Spleen (tissue), 11 donors: Measurements from ENCODE around the gene EZH1. TPM values are rescaled to one million over a fixed set of nuclear protein-coding genes. Genes with fewer than 3 reads are reported as not detected.

ENCODE experiments used
- DNase-seq: peaks from one replicate; pipeline ENCODE4 v3.0.0-alpha.2; 2020
- H3K27ac ChIP-seq, 8 donors: fragments of 200-600 bp; sonication (generic) in 7 of 8; 1 replicate in 4 of 8; 2 replicates in 4 of 8; pipeline versions ENCODE4 v1.5.0 to v1.8.0; 2016 to 2021; ENCODE audit warnings: inconsistent platforms in 4 of 8, mild to moderate bottlenecking in 4 of 8, moderate library complexity in 1 of 8
- H3K27me3 ChIP-seq, 7 donors: fragments of 200-600 bp; sonication (generic) in 6 of 7; replicated peaks in 1 of 7; 1 replicate in 4 of 7; 2 replicates in 3 of 7; pipeline versions ENCODE4 v1.5.0 to v1.8.0; 2016 to 2021; ENCODE audit warnings: inconsistent platforms in 3 of 7, mild to moderate bottlenecking in 1 of 7
- H3K36me3 ChIP-seq, 6 donors: fragments of 200-600 bp; sonication (generic) in 5 of 6; 1 replicate in 4 of 6; 2 replicates in 2 of 6; pipeline versions ENCODE4 v1.5.0 to v1.8.0; 2016 to 2021; ENCODE audit warnings: inconsistent platforms in 2 of 6
- H3K4me1 ChIP-seq, 6 donors: fragments of 200-600 bp; sonication (generic) in 5 of 6; 1 replicate in 3 of 6; 2 replicates in 3 of 6; pipeline versions ENCODE4 v1.5.0 to v1.8.0; 2016 to 2021; ENCODE audit warnings: inconsistent platforms in 3 of 6
- H3K4me3 ChIP-seq, 8 donors: fragments of 200-600 bp; sonication (generic) in 7 of 8; 1 replicate in 4 of 8; 2 replicates in 4 of 8; pipeline versions ENCODE4 v1.5.0 to v1.8.0; 2016 to 2021; ENCODE audit warnings: inconsistent platforms in 4 of 8, mild to moderate bottlenecking in 4 of 8, moderate library complexity in 2 of 8
- H3K9me3 ChIP-seq, 8 donors: fragments of 200-600 bp; sonication (generic) in 7 of 8; 1 replicate in 4 of 8; 2 replicates in 4 of 8; pipeline versions ENCODE4 v1.5.0 to v1.8.0; 2016 to 2021; ENCODE audit warnings: inconsistent platforms in 4 of 8
- POLR2A ChIP-seq, 3 donors: fragments of 450-650 bp; IDR thresholded peaks; one replicate each; pipeline ENCODE4 v1.5.1; 2017; ENCODE audit warnings: antibody characterized with exemption in 3 of 3, mild to moderate bottlenecking in 1 of 3
- POLR2AphosphoS5 ChIP-seq, 3 donors: sonication (generic); formaldehyde crosslinking; IDR thresholded peaks; one replicate each; pipeline ENCODE4 v1.5.1; 2017; ENCODE audit warnings: antibody characterized with exemption in 3 of 3
- WGBS, 5 donors: extraction: QIAGEN DNeasy Blood & Tissue Kit in 3 of 5; methylation state at CpG; one replicate each; pipeline versions ENCODE4 v1.1.5 to v1.1.7; 2013 to 2018; 5-methylcytosine and 5-hydroxymethylcytosine counted together
- intact Hi-C: fragments of 100-400 bp; cut with DNase I; formaldehyde crosslinking; loops from one replicate; pipeline ENCODE4 v1.15.0; 2023; ENCODE audit warnings: low total_unique reads
- microRNA-seq, 3 donors: library from miRNA; unstranded; fragments of <30 nt; microRNA quantifications; one replicate each; pipeline versions ENCODE4 to v1.1.0, GENCODE V29; 2019 to 2020
- polyA plus RNA-seq, 3 donors: library from polyadenylated mRNA; stranded (reverse); fragments of 200-250 nt; gene quantifications; one replicate each; pipeline ENCODE4 v1.2.1, GENCODE V29; 2013
- small RNA-seq, 4 donors: library from RNA; depleted of rRNA; stranded (forward); fragments of <200 nt; gene quantifications; one replicate each; pipeline ENCODE3, GENCODE V24; 2016
- total RNA-seq, 7 donors: library from RNA; depleted of rRNA in 3 of 7; stranded (reverse); fragments of >200 nt in 3 of 7; fragmentation: NEBNext Ultra II Directional in 4 of 7; extraction: Animal tissue kit (Norgen Biotek cat#: 25700) in 4 of 7; gene quantifications; one replicate each; pipeline versions ENCODE4 v1.1.0 to v1.2.1, GENCODE V29; 2016 to 2021
- TF ChIP-seq, protein P1 (sequence below), 11 experiments: fragments of 200-600 bp in 7 of 11; fragments of 450-650 bp in 4 of 11; sonication (generic) in 4 of 11; IDR thresholded peaks in 8 of 11; conservative IDR thresholded peaks in 3 of 11; 1 replicate in 7 of 11; 2 replicates in 4 of 11; pipeline versions ENCODE4 v1.4.0 to v1.8.0; 2016 to 2021; ENCODE audit warnings: antibody characterized with exemption in 11 of 11, inconsistent platforms in 4 of 11, mild to moderate bottlenecking in 1 of 11
- donor health status: healthy with polysubstance abuse.
- donor health status: DM: no; HTN: no; CAD: no; lungs with moderate emphysema.
- donor health status: DM: no; HTN: no; CAD: no.
- donor health status: Bipolar disorder and iron deficiency.
- donor health status: healthy.
- donor health status: DM: no; HTN: no; CAD: no.
- donor health status: DM: yes; HTN: yes; CAD: no.

Gene EZH1
- total and polyA plus RNA-seq, 10 donors, result 24.1 to 104 (median 68.0) TPM

DNA sequence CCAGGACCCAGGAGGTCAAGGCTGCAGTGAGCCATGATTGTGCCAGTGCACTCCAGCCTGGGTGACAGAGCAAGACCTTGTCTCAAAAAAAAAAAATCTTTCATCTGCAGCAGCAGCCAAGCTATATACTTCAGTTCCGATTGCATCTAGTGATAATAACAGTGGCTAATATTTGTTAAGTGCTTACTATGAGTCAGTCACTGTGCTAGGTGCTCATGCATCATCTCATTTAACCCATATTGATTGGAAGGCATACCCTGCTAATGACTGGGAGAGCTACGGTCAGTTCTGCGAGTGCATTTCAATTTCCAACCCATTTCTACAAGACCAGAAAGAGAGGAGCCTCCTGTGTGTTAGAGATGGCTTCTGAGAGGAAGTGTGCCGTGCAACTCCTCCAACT lies 93.4 kb downstream of the EZH1 start:
- DNase-seq, result no peak
- H3K27ac ChIP-seq, result no peak overlapping the region
- TF ChIP-seq POLR2AphosphoS5 (IDR thresholded peaks at IDR 0.05), result no peak
- TF ChIP-seq POLR2A (IDR thresholded peaks at IDR 0.05), result no peak
- TF ChIP-seq, protein P1, sequence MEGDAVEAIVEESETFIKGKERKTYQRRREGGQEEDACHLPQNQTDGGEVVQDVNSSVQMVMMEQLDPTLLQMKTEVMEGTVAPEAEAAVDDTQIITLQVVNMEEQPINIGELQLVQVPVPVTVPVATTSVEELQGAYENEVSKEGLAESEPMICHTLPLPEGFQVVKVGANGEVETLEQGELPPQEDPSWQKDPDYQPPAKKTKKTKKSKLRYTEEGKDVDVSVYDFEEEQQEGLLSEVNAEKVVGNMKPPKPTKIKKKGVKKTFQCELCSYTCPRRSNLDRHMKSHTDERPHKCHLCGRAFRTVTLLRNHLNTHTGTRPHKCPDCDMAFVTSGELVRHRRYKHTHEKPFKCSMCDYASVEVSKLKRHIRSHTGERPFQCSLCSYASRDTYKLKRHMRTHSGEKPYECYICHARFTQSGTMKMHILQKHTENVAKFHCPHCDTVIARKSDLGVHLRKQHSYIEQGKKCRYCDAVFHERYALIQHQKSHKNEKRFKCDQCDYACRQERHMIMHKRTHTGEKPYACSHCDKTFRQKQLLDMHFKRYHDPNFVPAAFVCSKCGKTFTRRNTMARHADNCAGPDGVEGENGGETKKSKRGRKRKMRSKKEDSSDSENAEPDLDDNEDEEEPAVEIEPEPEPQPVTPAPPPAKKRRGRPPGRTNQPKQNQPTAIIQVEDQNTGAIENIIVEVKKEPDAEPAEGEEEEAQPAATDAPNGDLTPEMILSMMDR (IDR thresholded peaks at IDR 0.05 in 8 of 11, conservative IDR thresholded peaks at IDR 0.05 in 3 of 11), result no peak
- intact Hi-C loops, result no loop called here
- no peaks in the 10 kb centered on the region for H3K36me3 ChIP-seq
- H3K4me1 ChIP-seq, result peaks cover 0 to 20% (median 7%) of the 10 kb centered on the region in 6 donors
- no peaks in the 10 kb centered on the region for H3K9me3 ChIP-seq
- 70 to 79% (median 75%) methylated on average over 4 of the region's 4 CpGs for WGBS, 5 donors
- H3K27me3 ChIP-seq, result peaks cover 0 to 27% (median 11%) of the 10 kb centered on the region in 7 donors
- no peak overlapping the region for H3K4me3 ChIP-seq

Small RNAs within 50 kb of the gene (microRNA-seq; reads per million reads assigned to microRNA genes)
- 0.72 to 1.4 (median 1.4) reads per million in 3 donors for gene MIR6780A

Small RNAs within 50 kb of the gene (small RNA-seq; reads per million reads assigned to genes)
- gene HMGN2P15 (0 to 0.12 (median 0) reads per million in 4 donors), gene MIR6780A (0 to 0.48 (median 0.18) reads per million in 4 donors)

Other genes starting within 250 kb of the EZH1 start
- gene NAGLU, start 208.8 kb downstream of the EZH1 start, total RNA-seq, result 10 to 100 TPM; 32.5 to 61.0 (median 48.9) TPM
- 10 to 100 TPM; 27.3 to 55.2 (median 49.8) TPM for gene NAGLU, start 208.8 kb downstream of the EZH1 start, polyA plus RNA-seq
- 1 to 10 TPM in 2 of 7 donors, under 1 TPM in 5; 0.54 to 1.6 (median 0.79) TPM for gene HSD17B1, start 192.1 kb downstream of the EZH1 start, total RNA-seq
- 1 to 10 TPM; 2.9 to 5.5 (median 3.5) TPM for gene HSD17B1, start 192.1 kb downstream of the EZH1 start, polyA plus RNA-seq
- 10 to 100 TPM; 32.5 to 68.6 (median 66.5) TPM for gene COASY, start 182.9 kb downstream of the EZH1 start, total RNA-seq
- gene COASY, start 182.9 kb downstream of the EZH1 start, polyA plus RNA-seq, result 100 to 1,000 TPM in 1 of 3 donors, 10 to 100 TPM in 2; 50.0 to 104 (median 80.6) TPM
- gene MLX, start 177.9 kb downstream of the EZH1 start, total RNA-seq, result 10 to 100 TPM; 43.0 to 64.4 (median 55.8) TPM
- 10 to 100 TPM; 33.0 to 39.1 (median 33.2) TPM for gene MLX, start 177.9 kb downstream of the EZH1 start, polyA plus RNA-seq
- 1 to 10 TPM; 1.9 to 5.6 (median 3.4) TPM for gene PSMC3IP, start 167.3 kb downstream of the EZH1 start, total RNA-seq
- gene PSMC3IP, start 167.3 kb downstream of the EZH1 start, polyA plus RNA-seq, result 1 to 10 TPM; 3.6 to 4.3 (median 4.0) TPM
- gene RETREG3, start 135.7 kb downstream of the EZH1 start, total RNA-seq, result 10 to 100 TPM; 65.8 to 87.5 (median 80.5) TPM
- 10 to 100 TPM; 20.3 to 30.9 (median 30.3) TPM for gene RETREG3, start 135.7 kb downstream of the EZH1 start, polyA plus RNA-seq
- gene TUBG1, start 135.4 kb downstream of the EZH1 start, total RNA-seq, result 10 to 100 TPM; 20.4 to 33.8 (median 26.3) TPM
- 10 to 100 TPM in 2 of 3 donors, 1 to 10 TPM in 1; 9.5 to 19.4 (median 16.9) TPM for gene TUBG1, start 135.4 kb downstream of the EZH1 start, polyA plus RNA-seq
- 10 to 100 TPM; 13.8 to 24.9 (median 16.6) TPM for gene TUBG2, start 85.8 kb downstream of the EZH1 start, total RNA-seq
- 10 to 100 TPM in 1 of 3 donors, 1 to 10 TPM in 2; 4.9 to 12.5 (median 8.4) TPM for gene TUBG2, start 85.8 kb downstream of the EZH1 start, polyA plus RNA-seq
- 10 to 100 TPM; 10.8 to 19.5 (median 14.6) TPM for gene PLEKHH3, start 68.0 kb downstream of the EZH1 start, total RNA-seq
- gene PLEKHH3, start 68.0 kb downstream of the EZH1 start, polyA plus RNA-seq, result 10 to 100 TPM in 2 of 3 donors, 1 to 10 TPM in 1; 9.4 to 16.0 (median 13.1) TPM
- gene CCR10, start 63.2 kb downstream of the EZH1 start, total RNA-seq, result 1 to 10 TPM in 5 of 7 donors, under 1 TPM in 2; 0.51 to 4.7 (median 2.0) TPM
- 1 to 10 TPM in 1 of 3 donors, under 1 TPM in 2; 0.71 to 1.1 (median 0.76) TPM for gene CCR10, start 63.2 kb downstream of the EZH1 start, polyA plus RNA-seq
- 10 to 100 TPM in 3 of 7 donors, 1 to 10 TPM in 4; 3.9 to 11.2 (median 7.5) TPM for gene CNTNAP1, start 62.5 kb downstream of the EZH1 start, total RNA-seq
- gene CNTNAP1, start 62.5 kb downstream of the EZH1 start, polyA plus RNA-seq, result 1 to 10 TPM; 1.1 to 3.1 (median 1.6) TPM
- gene RAMP2, start 16.2 kb upstream of the EZH1 start, total RNA-seq, result 10 to 100 TPM in 6 of 7 donors, 1 to 10 TPM in 1; 9.7 to 34.3 (median 27.0) TPM
- gene RAMP2, start 16.2 kb upstream of the EZH1 start, polyA plus RNA-seq, result 10 to 100 TPM; 21.5 to 51.7 (median 36.0) TPM
- gene VPS25, start 28.4 kb upstream of the EZH1 start, total RNA-seq, result 10 to 100 TPM; 29.6 to 41.1 (median 34.5) TPM
- gene VPS25, start 28.4 kb upstream of the EZH1 start, polyA plus RNA-seq, result 10 to 100 TPM; 31.0 to 47.7 (median 41.4) TPM
- gene WNK4, start 35.6 kb upstream of the EZH1 start, total RNA-seq, result under 1 TPM in 3 of 7 donors, not detected in 4; 0.10 to 0.52 (median 0.41) TPM
- under 1 TPM in 2 of 3 donors, not detected in 1; 0.04 to 0.06 TPM for gene WNK4, start 35.6 kb upstream of the EZH1 start, polyA plus RNA-seq
- 10 to 100 TPM; 30.0 to 62.0 (median 39.0) TPM for gene COA3, start 53.7 kb upstream of the EZH1 start, total RNA-seq
- gene COA3, start 53.7 kb upstream of the EZH1 start, polyA plus RNA-seq, result 100 to 1,000 TPM in 1 of 3 donors, 10 to 100 TPM in 2; 65.6 to 126 (median 97.1) TPM
- gene CNTD1, start 53.8 kb upstream of the EZH1 start, total RNA-seq, result not detected
- gene CNTD1, start 53.8 kb upstream of the EZH1 start, polyA plus RNA-seq, result under 1 TPM; 0.17 to 0.26 (median 0.24) TPM
- 100 to 1,000 TPM in 2 of 7 donors, 10 to 100 TPM in 5; 76.4 to 113 (median 95.6) TPM for gene BECN1, start 79.2 kb upstream of the EZH1 start, total RNA-seq
- 10 to 100 TPM; 43.0 to 57.8 (median 50.2) TPM for gene BECN1, start 79.2 kb upstream of the EZH1 start, polyA plus RNA-seq
- gene PSME3, start 88.4 kb upstream of the EZH1 start, total RNA-seq, result 10 to 100 TPM; 66.9 to 96.4 (median 77.4) TPM
- gene PSME3, start 88.4 kb upstream of the EZH1 start, polyA plus RNA-seq, result 10 to 100 TPM; 19.1 to 46.0 (median 29.6) TPM
- 1 to 10 TPM; 2.3 to 3.6 (median 2.7) TPM for gene AOC2, start 99.5 kb upstream of the EZH1 start, total RNA-seq
- under 1 TPM; 0.59 to 0.90 (median 0.63) TPM for gene AOC2, start 99.5 kb upstream of the EZH1 start, polyA plus RNA-seq
- 10 to 100 TPM; 14.0 to 32.5 (median 23.5) TPM for gene AOC3, start 106.2 kb upstream of the EZH1 start, total RNA-seq
- gene AOC3, start 106.2 kb upstream of the EZH1 start, polyA plus RNA-seq, result 10 to 100 TPM in 2 of 3 donors, 1 to 10 TPM in 1; 7.1 to 14.6 (median 12.3) TPM
- gene G6PC1, start 155.8 kb upstream of the EZH1 start, total RNA-seq, result not detected
- gene G6PC1, start 155.8 kb upstream of the EZH1 start, polyA plus RNA-seq, result not detected
- 10 to 100 TPM; 13.1 to 44.2 (median 31.5) TPM for gene AARSD1, start 219.4 kb upstream of the EZH1 start, total RNA-seq
- gene AARSD1, start 219.4 kb upstream of the EZH1 start, polyA plus RNA-seq, result 10 to 100 TPM; 39.8 to 55.6 (median 50.3) TPM
- 1 to 10 TPM in 3 of 7 donors, under 1 TPM in 3, not detected in 1; 0.61 to 1.8 (median 1.1) TPM for gene PTGES3L, start 235.0 kb upstream of the EZH1 start, total RNA-seq
- under 1 TPM; 0.70 to 0.93 (median 0.89) TPM for gene PTGES3L, start 235.0 kb upstream of the EZH1 start, polyA plus RNA-seq
- gene RUNDC1, start 235.5 kb upstream of the EZH1 start, total RNA-seq, result 10 to 100 TPM; 17.1 to 27.9 (median 22.4) TPM
- 10 to 100 TPM in 1 of 3 donors, 1 to 10 TPM in 2; 6.7 to 10.5 (median 8.2) TPM for gene RUNDC1, start 235.5 kb upstream of the EZH1 start, polyA plus RNA-seq